Measurements from ENCODE around the gene ASAP2.

ASAP2 gene

GRCh38 chr2:9285921-9286320, 79.3 kb downstream of the ASAP2 start:
- Histone ChIP-seq H3K9me3 (ENCODE audit: control insufficient read depth, low read depth, low read length) (no peaks in the 10 kb centered on the region), H3K27ac (ENCODE audit: low read length) (no peak overlapping the region), H3K4me3 (ENCODE audit: low read length) (no peak overlapping the region), H3K36me3 (ENCODE audit: control insufficient read depth, low read depth, low read length) (no peaks in the 10 kb centered on the region), H3K27me3 (ENCODE audit: control insufficient read depth, insufficient read depth, low read length) (no peaks in the 10 kb centered on the region), H3K9ac (ENCODE audit: low read length) (no peak overlapping the region), H3K4me1 (ENCODE audit: control insufficient read depth, low read depth, low read length) (peaks cover 20% of the 10 kb centered on the region)

- Histone ChIP-seq H3K36me3 (ENCODE audit: control insufficient read depth, low read depth, low read length) (no peaks in the 10 kb centered on the region), H3K27ac (ENCODE audit: low read length) (no peak overlapping the region), H3K4me1 (ENCODE audit: control insufficient read depth, low read depth, low read length) (peaks cover 20% of the 10 kb centered on the region), H3K4me3 (ENCODE audit: low read length) (no peak overlapping the region), H3K9ac (ENCODE audit: low read length) (no peak overlapping the region), H3K27me3 (ENCODE audit: control insufficient read depth, insufficient read depth, low read length) (no peaks in the 10 kb centered on the region), H3K9me3 (ENCODE audit: control insufficient read depth, low read depth, low read length) (no peaks in the 10 kb centered on the region)
Measured at GRCh38 chr2:9286554-9287399, 80.2 kb downstream of the ASAP2 start.

- no peak overlapping the region for H3K4me3 ChIP-seq (ENCODE audit: low read length)
- no peak overlapping the region for H3K27ac ChIP-seq (ENCODE audit: low read length)
- no peaks in the 10 kb centered on the region for H3K36me3 ChIP-seq (ENCODE audit: control insufficient read depth, low read depth, low read length)
- peaks cover 20% of the 10 kb centered on the region for H3K4me1 ChIP-seq (ENCODE audit: control insufficient read depth, low read depth, low read length)
- no peaks in the 10 kb centered on the region for H3K27me3 ChIP-seq (ENCODE audit: control insufficient read depth, insufficient read depth, low read length)
- H3K9me3 ChIP-seq (ENCODE audit: control insufficient read depth, low read depth, low read length): no peaks in the 10 kb centered on the region
- no peak overlapping the region for H3K9ac ChIP-seq (ENCODE audit: low read length)
Measured at GRCh38 chr2:9287400-9288045, 80.9 kb downstream of the ASAP2 start.

- Histone ChIP-seq H3K27ac (ENCODE audit: low read length) (no peak overlapping the region), H3K9ac (ENCODE audit: low read length) (no peak overlapping the region), H3K4me1 (ENCODE audit: control insufficient read depth, low read depth, low read length) (peaks cover 20% of the 10 kb centered on the region), H3K27me3 (ENCODE audit: control insufficient read depth, insufficient read depth, low read length) (no peaks in the 10 kb centered on the region), H3K4me3 (ENCODE audit: low read length) (no peak overlapping the region), H3K36me3 (ENCODE audit: control insufficient read depth, low read depth, low read length) (no peaks in the 10 kb centered on the region), H3K9me3 (ENCODE audit: control insufficient read depth, low read depth, low read length) (no peaks in the 10 kb centered on the region)
Measured at GRCh38 chr2:9288233-9288632, 81.6 kb downstream of the ASAP2 start.

- Histone ChIP-seq H3K9me3 (ENCODE audit: control insufficient read depth, low read depth, low read length) (no peaks in the 10 kb centered on the region), H3K36me3 (ENCODE audit: control insufficient read depth, low read depth, low read length) (no peaks in the 10 kb centered on the region), H3K4me3 (ENCODE audit: low read length) (peak overlapping the region; percentile 44), H3K4me1 (ENCODE audit: control insufficient read depth, low read depth, low read length) (peaks cover 20% of the 10 kb centered on the region), H3K27me3 (ENCODE audit: control insufficient read depth, insufficient read depth, low read length) (no peaks in the 10 kb centered on the region), H3K27ac (ENCODE audit: low read length) (no peak overlapping the region), H3K9ac (ENCODE audit: low read length) (no peak overlapping the region)
Measured at GRCh38 chr2:9288681-9289338, 82.2 kb downstream of the ASAP2 start.

DNA sequence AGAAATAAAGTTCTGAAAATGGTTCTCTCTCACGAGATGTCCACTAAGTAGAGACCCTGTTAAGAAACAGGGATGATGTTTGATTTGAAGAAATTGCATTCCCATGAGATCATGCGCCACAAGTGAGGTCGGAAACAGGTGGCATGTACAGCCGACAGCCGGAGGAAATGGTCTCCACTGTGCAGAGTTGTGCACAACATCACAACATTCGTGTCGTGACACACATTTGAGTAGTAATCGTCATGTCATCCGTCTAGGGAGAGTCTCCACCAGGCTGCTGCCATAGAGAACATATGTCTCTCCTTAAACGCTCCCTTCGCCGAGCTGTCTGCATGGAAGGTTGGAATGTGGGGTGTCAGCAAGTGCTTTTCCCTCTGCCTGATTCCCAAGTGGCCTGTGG, 84.7 kb downstream of the ASAP2 start:
- no peaks in the 10 kb centered on the region for H3K27me3 ChIP-seq (ENCODE audit: control insufficient read depth, insufficient read depth, low read length)
- no peaks in the 10 kb centered on the region for H3K36me3 ChIP-seq (ENCODE audit: control insufficient read depth, low read depth, low read length)
- H3K9me3 ChIP-seq (ENCODE audit: control insufficient read depth, low read depth, low read length): no peaks in the 10 kb centered on the region
- no peak overlapping the region for H3K4me3 ChIP-seq (ENCODE audit: low read length)
- H3K4me1 ChIP-seq (ENCODE audit: control insufficient read depth, low read depth, low read length): peaks cover 20% of the 10 kb centered on the region
- H3K27ac ChIP-seq (ENCODE audit: low read length): no peak overlapping the region
- no peak overlapping the region for H3K9ac ChIP-seq (ENCODE audit: low read length)

- H3K36me3 ChIP-seq (ENCODE audit: control insufficient read depth, low read depth, low read length): no peaks in the 10 kb centered on the region
- H3K27ac ChIP-seq (ENCODE audit: low read length): no peak overlapping the region
- H3K27me3 ChIP-seq (ENCODE audit: control insufficient read depth, insufficient read depth, low read length): no peaks in the 10 kb centered on the region
- no peak overlapping the region for H3K4me3 ChIP-seq (ENCODE audit: low read length)
- no peaks in the 10 kb centered on the region for H3K9me3 ChIP-seq (ENCODE audit: control insufficient read depth, low read depth, low read length)
- peaks cover 20% of the 10 kb centered on the region for H3K4me1 ChIP-seq (ENCODE audit: control insufficient read depth, low read depth, low read length)
- no peak overlapping the region for H3K9ac ChIP-seq (ENCODE audit: low read length)
Measured at GRCh38 chr2:9291866-9292265, 85.3 kb downstream of the ASAP2 start.

- H3K4me1 ChIP-seq (ENCODE audit: control insufficient read depth, low read depth, low read length): peaks cover 20% of the 10 kb centered on the region
- H3K27ac ChIP-seq (ENCODE audit: low read length): no peak overlapping the region
- no peak overlapping the region for H3K9ac ChIP-seq (ENCODE audit: low read length)
- H3K27me3 ChIP-seq (ENCODE audit: control insufficient read depth, insufficient read depth, low read length): no peaks in the 10 kb centered on the region
- no peaks in the 10 kb centered on the region for H3K9me3 ChIP-seq (ENCODE audit: control insufficient read depth, low read depth, low read length)
- H3K4me3 ChIP-seq (ENCODE audit: low read length): no peak overlapping the region
- H3K36me3 ChIP-seq (ENCODE audit: control insufficient read depth, low read depth, low read length): no peaks in the 10 kb centered on the region
Measured at GRCh38 chr2:9292426-9292825, 85.8 kb downstream of the ASAP2 start.

DNA sequence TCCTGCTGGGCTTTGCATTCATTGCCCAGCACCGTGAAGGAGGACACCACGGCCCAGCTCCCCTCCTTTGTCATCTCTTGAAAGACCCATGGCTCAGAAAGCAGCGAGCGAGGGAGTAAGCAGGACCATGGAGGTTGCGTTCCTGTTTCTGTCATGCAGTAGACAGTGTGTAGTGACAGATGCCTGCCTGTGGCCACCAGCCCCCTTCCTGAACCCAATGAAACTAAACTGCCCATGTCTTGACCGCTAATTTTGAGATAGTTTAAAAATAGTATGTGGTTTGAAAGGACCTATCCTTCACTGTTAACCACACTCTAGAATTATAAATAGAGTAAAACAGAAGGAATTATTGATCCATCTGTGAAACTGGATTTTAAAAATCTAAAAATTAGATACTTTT, 88.2 kb downstream of the ASAP2 start:
- no peaks in the 10 kb centered on the region for H3K27me3 ChIP-seq (ENCODE audit: control insufficient read depth, insufficient read depth, low read length)
- H3K4me3 ChIP-seq (ENCODE audit: low read length): no peak overlapping the region
- no peak overlapping the region for H3K27ac ChIP-seq (ENCODE audit: low read length)
- H3K9me3 ChIP-seq (ENCODE audit: control insufficient read depth, low read depth, low read length): no peaks in the 10 kb centered on the region
- H3K4me1 ChIP-seq (ENCODE audit: control insufficient read depth, low read depth, low read length): peaks cover under 1% of the 10 kb centered on the region
- no peaks in the 10 kb centered on the region for H3K36me3 ChIP-seq (ENCODE audit: control insufficient read depth, low read depth, low read length)
- no peak overlapping the region for H3K9ac ChIP-seq (ENCODE audit: low read length)

GRCh38 chr2:9296559-9296958, 89.9 kb downstream of the ASAP2 start:
- no peaks in the 10 kb centered on the region for H3K27me3 ChIP-seq (ENCODE audit: control insufficient read depth, insufficient read depth, low read length)
- no peak overlapping the region for H3K4me3 ChIP-seq (ENCODE audit: low read length)
- H3K9me3 ChIP-seq (ENCODE audit: control insufficient read depth, low read depth, low read length): no peaks in the 10 kb centered on the region
- no peaks in the 10 kb centered on the region for H3K36me3 ChIP-seq (ENCODE audit: control insufficient read depth, low read depth, low read length)
- H3K9ac ChIP-seq (ENCODE audit: low read length): no peak overlapping the region
- H3K4me1 ChIP-seq (ENCODE audit: control insufficient read depth, low read depth, low read length): no peaks in the 10 kb centered on the region
- no peak overlapping the region for H3K27ac ChIP-seq (ENCODE audit: low read length)

GRCh38 chr2:9297156-9297555, 90.5 kb downstream of the ASAP2 start:
- Histone ChIP-seq H3K9ac (ENCODE audit: low read length) (no peak overlapping the region), H3K27ac (ENCODE audit: low read length) (no peak overlapping the region), H3K36me3 (ENCODE audit: control insufficient read depth, low read depth, low read length) (no peaks in the 10 kb centered on the region), H3K9me3 (ENCODE audit: control insufficient read depth, low read depth, low read length) (no peaks in the 10 kb centered on the region), H3K4me3 (ENCODE audit: low read length) (no peak overlapping the region), H3K27me3 (ENCODE audit: control insufficient read depth, insufficient read depth, low read length) (no peaks in the 10 kb centered on the region), H3K4me1 (ENCODE audit: control insufficient read depth, low read depth, low read length) (no peaks in the 10 kb centered on the region)

All from iPS-18a (cell line).